Stimulated activated CD4-positive, alpha-beta T cell treated with anti-CD3 and anti-CD28 coated beads, TNF-alpha, amount 100 ng/mL, for 48 hours (primary cell): ENCODE measurements around the gene KHDC4.

Experiments
- DNase-seq, 3 donors: peaks; one replicate each; pipeline ENCODE4 v3.0.0-alpha.2; 2020; ENCODE audit warnings: low read depth in 3 of 3

Gene KHDC4

DNA sequence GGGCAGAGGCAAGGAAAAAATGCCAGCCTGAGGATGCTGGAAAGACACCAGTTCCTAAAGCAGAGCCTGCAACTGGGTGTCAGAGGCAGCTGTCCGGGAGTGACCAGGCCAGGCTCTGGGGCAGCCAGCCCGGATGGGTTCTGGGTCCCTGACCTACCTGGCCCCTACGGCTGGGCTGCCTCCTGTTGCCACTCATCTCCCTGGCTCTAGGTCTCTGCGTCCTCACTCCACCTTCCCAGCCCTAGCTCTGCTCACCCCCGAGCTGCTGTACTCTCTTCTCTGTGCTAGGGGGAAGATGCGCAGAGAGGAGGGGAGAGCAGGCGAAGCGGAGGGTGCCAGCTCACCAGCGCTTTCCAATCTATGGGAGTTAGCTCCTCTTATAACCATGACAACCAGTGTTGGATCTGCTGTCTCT lies 35.2 kb upstream of the KHDC4 start:
- no peak for DNase-seq

DNA sequence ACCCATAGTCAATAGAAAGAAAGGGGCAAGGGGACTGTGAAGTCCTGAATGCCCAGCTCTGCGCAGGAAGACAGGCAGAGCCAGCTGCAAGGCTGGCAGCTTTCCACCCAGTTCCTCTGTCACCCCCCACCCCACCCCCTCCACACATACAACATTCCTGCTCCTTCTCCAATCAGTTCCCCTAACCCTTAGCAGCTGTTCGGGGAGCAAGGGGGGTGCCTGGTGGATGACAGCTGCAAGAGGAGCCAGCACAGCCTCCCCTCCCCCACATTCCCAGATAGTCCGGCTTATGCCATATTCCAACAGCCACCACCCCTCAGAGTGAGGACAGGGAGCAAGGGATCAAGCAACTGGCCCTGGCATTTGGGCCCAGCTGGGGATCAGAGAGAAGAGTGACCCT lies 34.5 kb upstream of the KHDC4 start:
- DNase-seq, result no peak

GRCh38 chr1:155968051-155968400 lies 33.8 kb upstream of the KHDC4 start:
- DNase-seq, result no peak

- no peak for DNase-seq
Observed at GRCh38 chr1:155967341-155968050, 33.3 kb upstream of the KHDC4 start.

GRCh38 chr1:155966750-155967149 lies 32.5 kb upstream of the KHDC4 start:
- DNase-seq, result no peak

GRCh38 chr1:155966135-155966534 lies 31.9 kb upstream of the KHDC4 start:
- DNase-seq, result no peak

GRCh38 chr1:155964193-155964592 lies 30.0 kb upstream of the KHDC4 start:
- DNase-seq, result no peak

DNA sequence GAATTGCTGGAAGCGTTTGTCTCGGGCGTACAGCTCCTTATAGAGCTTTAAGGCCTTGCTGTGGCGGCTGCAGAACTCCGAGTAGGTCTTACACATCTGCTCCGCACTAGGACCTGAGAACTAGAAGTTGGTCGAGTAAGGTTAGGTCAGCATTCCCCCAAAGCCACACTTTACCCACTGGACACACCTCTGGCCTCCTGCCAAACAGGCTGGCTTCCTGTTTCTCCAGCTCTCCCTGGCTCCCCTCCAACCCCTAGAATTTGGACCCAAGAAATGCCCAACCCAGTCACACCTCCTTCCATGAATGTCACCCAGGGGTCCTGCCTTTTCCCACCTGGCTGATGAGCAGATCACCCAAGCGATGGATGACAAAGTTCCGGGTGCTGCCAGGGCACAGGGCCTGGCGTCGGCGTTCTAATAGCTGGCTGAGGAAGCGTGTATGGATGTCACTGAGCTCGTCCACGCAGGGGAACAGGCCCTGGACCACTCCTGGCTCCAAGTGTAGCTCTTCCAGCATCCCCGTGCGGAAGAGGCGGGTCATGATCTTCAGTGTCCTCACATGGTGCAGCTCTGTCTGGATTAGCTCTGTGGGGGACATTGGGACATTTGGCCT lies 28.5 kb upstream of the KHDC4 start:
- DNase-seq, result no peak

DNA sequence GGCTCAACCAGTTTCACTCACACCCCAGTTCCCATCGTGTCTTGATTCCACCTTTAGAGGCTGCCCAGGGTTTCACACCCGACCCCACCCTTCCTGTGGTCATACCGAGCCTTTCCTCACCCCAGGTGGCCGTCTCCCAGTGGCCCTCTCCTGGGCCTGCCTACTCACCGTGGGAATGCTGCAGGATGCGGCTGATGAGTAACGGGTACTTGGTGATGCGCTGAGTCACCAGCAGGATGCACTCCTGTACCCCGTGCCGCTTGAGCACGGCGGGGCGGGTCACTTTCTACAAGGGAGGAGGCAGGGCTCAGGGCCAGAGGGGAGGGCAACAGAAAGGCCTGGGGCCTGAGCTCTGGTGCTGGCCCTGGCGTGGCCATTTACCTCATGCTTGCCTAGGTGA lies 27.7 kb upstream of the KHDC4 start:
- no peak for DNase-seq

GRCh38 chr1:155960081-155960745 lies 26.0 kb upstream of the KHDC4 start:
- no peak for DNase-seq

- DNase-seq, result no peak
Observed at GRCh38 chr1:155957411-155957915, 23.2 kb upstream of the KHDC4 start.

GRCh38 chr1:155954645-155955044 lies 20.4 kb upstream of the KHDC4 start:
- no peak for DNase-seq

- DNase-seq, result no peak
Observed at GRCh38 chr1:155952505-155952890, 18.3 kb upstream of the KHDC4 start.

DNA sequence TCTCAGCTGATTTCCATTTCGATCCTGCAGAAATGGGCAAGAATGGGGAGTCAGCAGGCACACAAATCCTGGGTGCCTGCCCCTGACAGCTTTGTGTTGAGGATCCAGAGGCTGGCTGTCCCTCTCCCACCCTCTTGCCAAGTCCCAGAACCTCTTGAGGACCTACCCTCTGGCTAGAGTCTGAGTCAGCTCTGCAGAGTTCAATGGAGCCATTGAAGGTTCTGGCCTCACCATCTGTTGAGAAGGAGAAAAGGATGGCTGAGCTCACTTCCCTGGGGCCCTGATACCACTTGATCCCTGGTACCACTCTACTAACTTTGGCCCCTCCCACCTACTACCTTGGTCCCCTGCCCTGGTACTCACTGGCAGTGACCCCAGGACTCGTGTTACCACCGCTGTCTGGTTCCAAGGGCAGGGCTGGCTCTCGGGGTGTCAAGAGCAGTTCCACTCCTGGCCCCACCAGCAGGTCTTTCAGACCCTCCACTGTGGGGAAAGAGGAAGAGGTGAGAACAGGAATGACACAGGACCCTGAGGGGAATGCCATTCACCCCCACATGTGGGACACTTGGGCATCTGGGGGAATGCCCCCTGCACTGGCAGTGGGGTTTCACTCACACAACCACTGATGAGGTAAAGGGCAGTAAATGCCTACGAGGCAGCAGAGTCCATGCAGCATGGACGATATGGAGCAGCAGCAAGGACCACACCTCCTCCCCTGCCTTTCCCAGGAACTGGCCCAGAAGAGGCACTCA lies 17.7 kb upstream of the KHDC4 start:
- DNase-seq, result no peak

DNA sequence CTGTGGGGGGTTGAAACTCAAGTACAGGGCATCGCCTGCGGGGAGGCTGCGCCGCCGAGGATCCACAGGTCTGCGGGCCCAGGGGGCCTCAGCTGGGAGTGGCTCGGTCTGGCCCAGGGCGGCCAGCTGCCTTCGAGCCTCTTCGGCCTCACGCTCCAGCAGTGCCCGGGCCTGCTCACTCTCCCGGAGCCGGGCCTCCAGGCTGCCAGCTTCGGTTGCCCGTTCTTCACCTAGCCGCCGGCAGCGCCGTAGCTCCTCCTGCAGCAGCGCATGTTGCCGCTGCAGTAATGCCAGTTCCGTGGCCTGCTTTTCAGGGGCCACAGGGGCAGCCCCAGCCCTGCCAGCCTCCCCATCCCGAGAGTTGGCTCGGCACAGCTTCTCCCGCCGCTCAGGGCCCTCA lies 16.6 kb upstream of the KHDC4 start:
- DNase-seq, result no peak

GRCh38 chr1:155947741-155948140 lies 13.5 kb upstream of the KHDC4 start:
- DNase-seq, result no peak

- no peak for DNase-seq
Observed at GRCh38 chr1:155947292-155947691, 13.1 kb upstream of the KHDC4 start.

- no peak for DNase-seq
Observed at GRCh38 chr1:155946633-155947219, 12.5 kb upstream of the KHDC4 start.

GRCh38 chr1:155944444-155944799 lies 10.2 kb upstream of the KHDC4 start:
- DNase-seq, result no peak

DNA sequence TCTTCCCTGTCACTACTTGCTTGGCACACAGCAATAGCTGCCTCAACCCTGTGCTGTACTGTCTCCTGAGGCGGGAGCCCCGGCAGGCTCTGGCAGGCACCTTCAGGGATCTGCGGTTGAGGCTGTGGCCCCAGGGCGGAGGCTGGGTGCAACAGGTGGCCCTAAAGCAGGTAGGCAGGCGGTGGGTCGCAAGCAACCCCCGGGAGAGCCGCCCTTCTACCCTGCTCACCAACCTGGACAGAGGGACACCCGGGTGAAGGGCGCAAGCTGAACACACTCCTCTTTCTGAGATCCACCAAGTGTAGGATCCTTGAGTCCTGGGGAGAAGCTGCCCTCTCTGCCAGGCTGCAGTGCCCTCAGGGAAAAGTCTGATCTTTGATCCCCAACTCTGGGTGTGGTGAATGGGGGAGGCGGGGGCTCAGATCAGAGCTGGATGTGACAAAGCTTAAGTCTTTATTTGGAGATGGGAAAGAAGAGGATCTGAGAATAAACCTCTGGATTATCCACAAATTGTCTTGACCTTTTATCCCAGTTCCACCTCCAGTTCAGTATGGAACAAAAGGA lies 8.4 kb upstream of the KHDC4 start:
- DNase-seq, result no peak

GRCh38 chr1:155941845-155942531 lies 7.8 kb upstream of the KHDC4 start:
- no peak for DNase-seq
